ENCODE data around the gene CAPNS1.
"Not testable (repeated sequence)": the region's sequence is repeated elsewhere in the genome, so short reads cannot be mapped to it uniquely, and the experiment has no call there.

CAPNS1 gene

GRCh38 chr19:36182612-36183244 is 42.9 kb downstream of the CAPNS1 start:
- Histone ChIP-seq H3K27me3 (ENCODE audit: insufficient read depth, low read length) (no peaks in the 10 kb centered on the region), H2AFZ (ENCODE audit: low read depth, low read length) (no peak overlapping the region), H3K36me3 (ENCODE audit: insufficient read depth, low read length) (peaks cover 12% of the 10 kb centered on the region), H3K9me3 (ENCODE audit: low read length) (peaks cover 10% of the 10 kb centered on the region), H3K4me3 (ENCODE audit: low read length) (no peak overlapping the region), H3K4me1 (ENCODE audit: insufficient read depth, low read length) (no peaks in the 10 kb centered on the region)

- no peaks in the 10 kb centered on the region for H3K4me1 ChIP-seq (ENCODE audit: insufficient read depth, low read length)
Measured at GRCh38 chr19:36183245-36183628, 43.4 kb downstream of the CAPNS1 start.

GRCh38 chr19:36186722-36187121 is 46.9 kb downstream of the CAPNS1 start:
- H3K36me3 ChIP-seq (ENCODE audit: insufficient read depth, low read length): peaks cover 12% of the 10 kb centered on the region
- not testable (repeated sequence) for H3K9me3 ChIP-seq (ENCODE audit: low read length); H3K27me3 ChIP-seq (ENCODE audit: insufficient read depth, low read length); H3K4me3 ChIP-seq (ENCODE audit: low read length); H2AFZ ChIP-seq (ENCODE audit: low read depth, low read length); H3K4me1 ChIP-seq (ENCODE audit: insufficient read depth, low read length)

More at GRCh38 chr19:36183245-36183628, 43.4 kb downstream of the CAPNS1 start:
- Histone ChIP-seq H2AFZ (ENCODE audit: low read depth, low read length) (no peak overlapping the region), H3K27me3 (ENCODE audit: insufficient read depth, low read length) (no peaks in the 10 kb centered on the region), H3K9me3 (ENCODE audit: low read length) (peaks cover 10% of the 10 kb centered on the region), H3K4me3 (ENCODE audit: low read length) (no peak overlapping the region), H3K36me3 (ENCODE audit: insufficient read depth, low read length) (peaks cover 12% of the 10 kb centered on the region)

GRCh38 chr19:36196249-36196648 is 56.4 kb downstream of the CAPNS1 start:
- Histone ChIP-seq H3K36me3 (ENCODE audit: insufficient read depth, low read length) (peaks cover 18% of the 10 kb centered on the region), H3K9me3 (ENCODE audit: low read length) (peaks cover 2% of the 10 kb centered on the region), H3K4me3 (ENCODE audit: low read length) (no peak overlapping the region), H2AFZ (ENCODE audit: low read depth, low read length) (no peak overlapping the region), H3K4me1 (ENCODE audit: insufficient read depth, low read length) (no peaks in the 10 kb centered on the region), H3K27me3 (ENCODE audit: insufficient read depth, low read length) (no peaks in the 10 kb centered on the region)

DNA sequence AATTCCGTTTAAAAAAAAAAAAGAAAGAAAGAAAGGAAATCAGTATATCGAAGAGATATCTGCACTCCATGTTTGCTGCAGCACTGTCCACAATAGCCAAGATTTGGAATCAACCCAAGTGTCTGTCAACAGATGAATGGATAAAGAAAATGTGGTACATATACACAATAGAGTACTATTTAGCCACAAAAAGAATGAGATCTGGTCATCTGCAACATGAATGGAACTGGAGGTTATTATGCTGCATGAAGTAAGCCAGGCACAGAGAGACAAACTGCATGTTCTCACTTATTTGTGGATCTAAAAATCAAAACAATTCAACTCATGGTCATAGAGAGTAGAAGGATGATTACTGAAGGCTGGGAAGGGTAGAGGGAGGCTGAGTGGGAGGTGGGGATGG is 58.3 kb downstream of the CAPNS1 start:
- peaks cover 21% of the 10 kb centered on the region for H3K36me3 ChIP-seq (ENCODE audit: insufficient read depth, low read length)
- H2AFZ ChIP-seq (ENCODE audit: low read depth, low read length): no peak overlapping the region
- H3K27me3 ChIP-seq (ENCODE audit: insufficient read depth, low read length): no peaks in the 10 kb centered on the region
- no peak overlapping the region for H3K4me3 ChIP-seq (ENCODE audit: low read length)
- peaks cover 6% of the 10 kb centered on the region for H3K9me3 ChIP-seq (ENCODE audit: low read length)
- no peaks in the 10 kb centered on the region for H3K4me1 ChIP-seq (ENCODE audit: insufficient read depth, low read length)

Measured in neuron (in vitro differentiated cells).